ENCODE measurements around the gene SLC9A5.

Gene SLC9A5

GRCh38 chr16:67240506-67240905 lies 8.3 kb upstream of the SLC9A5 start:
- DNase-seq (ENCODE audit: low read depth in 3 of 3) = no peak

- DNase-seq (ENCODE audit: low read depth in 3 of 3) = no peak
These were observed 7.5 kb upstream of the SLC9A5 start for GRCh38 chr16:67241008-67241900.

GRCh38 chr16:67242138-67242730 lies 6.5 kb upstream of the SLC9A5 start:
- no peak for DNase-seq (ENCODE audit: low read depth in 3 of 3)

GRCh38 chr16:67243481-67243880 lies 5.3 kb upstream of the SLC9A5 start:
- DNase-seq (ENCODE audit: low read depth in 3 of 3) = no peak

- DNase-seq (ENCODE audit: low read depth in 3 of 3) = peak; percentile 44 to 69 (median 56)
These were observed 4.2 kb upstream of the SLC9A5 start for GRCh38 chr16:67244387-67245185.

- DNase-seq (ENCODE audit: low read depth in 3 of 3) = no peak
These were observed 3.6 kb upstream of the SLC9A5 start for GRCh38 chr16:67245186-67245585.

GRCh38 chr16:67245674-67246080 lies 3.1 kb upstream of the SLC9A5 start:
- DNase-seq (ENCODE audit: low read depth in 3 of 3) = no peak

- DNase-seq (ENCODE audit: low read depth in 3 of 3) = no peak
These were observed 2.6 kb upstream of the SLC9A5 start for GRCh38 chr16:67246081-67246755.

- peak in 1 of 3 experiments; percentile 23 for DNase-seq (ENCODE audit: low read depth in 3 of 3)
These were observed 2.0 kb upstream of the SLC9A5 start for GRCh38 chr16:67246756-67247191.

- peak; percentile 87 to 98 (median 90) for DNase-seq (ENCODE audit: low read depth in 3 of 3)
These were observed 1.3 kb upstream of the SLC9A5 start, which contains the start of gene FHOD1 for GRCh38 chr16:67247192-67248072. TSS of gene FHOD1 (minus strand) at chr16:67247481. CDS start at chr16:67247410, 71 bp downstream.

GRCh38 chr16:67248073-67248400 lies 742 bp upstream of the SLC9A5 start:
- DNase-seq (ENCODE audit: low read depth in 3 of 3) = no peak

- no peak for DNase-seq (ENCODE audit: low read depth in 3 of 3)
These were observed 632 bp downstream of the SLC9A5 start for GRCh38 chr16:67249178-67250044.

GRCh38 chr16:67250045-67250327 lies 1.2 kb downstream of the SLC9A5 start:
- DNase-seq (ENCODE audit: low read depth in 3 of 3) = no peak

- no peak for DNase-seq (ENCODE audit: low read depth in 3 of 3)
These were observed 4.1 kb downstream of the SLC9A5 start for GRCh38 chr16:67252609-67253497.

- DNase-seq (ENCODE audit: low read depth in 3 of 3) = no peak
These were observed 6.2 kb downstream of the SLC9A5 start for GRCh38 chr16:67254801-67255552.

- no peak for DNase-seq (ENCODE audit: low read depth in 3 of 3)
These were observed 6.9 kb downstream of the SLC9A5 start for GRCh38 chr16:67255553-67256221.

- no peak for DNase-seq (ENCODE audit: low read depth in 3 of 3)
These were observed 8.0 kb downstream of the SLC9A5 start for GRCh38 chr16:67256701-67257230.
